ENCODE data around the gene PTPRK.
"Not testable (repeated sequence)": the region's sequence is repeated elsewhere in the genome, so short reads cannot be mapped to it uniquely, and the experiment has no call there.

The PTPRK gene

GRCh38 chr6:128024969-128025368, 495.4 kb downstream of the PTPRK start:
- DNase-seq (ENCODE audit: low read depth, low spot score) = no peak

- no peak for DNase-seq (ENCODE audit: low read depth, low spot score)
These were observed 496.4 kb downstream of the PTPRK start for GRCh38 chr6:128024046-128024445.

GRCh38 chr6:128018821-128019220, 501.6 kb downstream of the PTPRK start:
- DNase-seq (ENCODE audit: low read depth, low spot score) = no peak

- DNase-seq (ENCODE audit: low read depth, low spot score) = no peak
These were observed 503.1 kb downstream of the PTPRK start for GRCh38 chr6:128017288-128017687.

GRCh38 chr6:128007658-128008057, 512.7 kb downstream of the PTPRK start:
- DNase-seq (ENCODE audit: low read depth, low spot score) = no peak

GRCh38 chr6:128005009-128005408, 515.4 kb downstream of the PTPRK start:
- DNase-seq (ENCODE audit: low read depth, low spot score) = no peak

GRCh38 chr6:128000363-128000762, 520.0 kb downstream of the PTPRK start:
- DNase-seq (ENCODE audit: low read depth, low spot score) = no peak

GRCh38 chr6:127998985-127999384, 521.4 kb downstream of the PTPRK start:
- DNase-seq (ENCODE audit: low read depth, low spot score) = no peak

- DNase-seq (ENCODE audit: low read depth, low spot score) = no peak
These were observed 522.8 kb downstream of the PTPRK start for GRCh38 chr6:127997496-127998164.

GRCh38 chr6:127996925-127997324, 523.5 kb downstream of the PTPRK start:
- DNase-seq (ENCODE audit: low read depth, low spot score) = no peak

- DNase-seq (ENCODE audit: low read depth, low spot score) = no peak
These were observed 528.3 kb downstream of the PTPRK start for GRCh38 chr6:127992144-127992543.

- DNase-seq (ENCODE audit: low read depth, low spot score) = no peak
These were observed 530.3 kb downstream of the PTPRK start for GRCh38 chr6:127990074-127990473.

GRCh38 chr6:127980996-127981395, 539.4 kb downstream of the PTPRK start:
- no peak for DNase-seq (ENCODE audit: low read depth, low spot score)

GRCh38 chr6:127978185-127978584, 542.2 kb downstream of the PTPRK start:
- not testable (repeated sequence) for DNase-seq (ENCODE audit: low read depth, low spot score)

GRCh38 chr6:127976796-127977195, 543.6 kb downstream of the PTPRK start:
- no peak for DNase-seq (ENCODE audit: low read depth, low spot score)

- no peak for DNase-seq (ENCODE audit: low read depth, low spot score)
These were observed 544.3 kb downstream of the PTPRK start for GRCh38 chr6:127976111-127976510.

- no peak for DNase-seq (ENCODE audit: low read depth, low spot score)
These were observed 547.6 kb downstream of the PTPRK start for GRCh38 chr6:127972815-127973214.

- no peak for DNase-seq (ENCODE audit: low read depth, low spot score)
These were observed 548.4 kb downstream of the PTPRK start for GRCh38 chr6:127971945-127972391.

- no peak for DNase-seq (ENCODE audit: low read depth, low spot score)
These were observed 549.0 kb downstream of the PTPRK start for GRCh38 chr6:127971386-127971785.

- no peak for DNase-seq (ENCODE audit: low read depth, low spot score)
These were observed 550.7 kb downstream of the PTPRK start for GRCh38 chr6:127969701-127970100.

- no peak for DNase-seq (ENCODE audit: low read depth, low spot score)
These were observed 552.0 kb downstream of the PTPRK start for GRCh38 chr6:127968394-127968793.

- no peak for DNase-seq (ENCODE audit: low read depth, low spot score)
These were observed 552.7 kb downstream of the PTPRK start for GRCh38 chr6:127967708-127968107.

GRCh38 chr6:127966616-127967015, 553.8 kb downstream of the PTPRK start:
- DNase-seq (ENCODE audit: low read depth, low spot score) = no peak

- DNase-seq (ENCODE audit: low read depth, low spot score) = no peak
These were observed 556.9 kb downstream of the PTPRK start for GRCh38 chr6:127963495-127963894.
